WTC11 (cell line): ENCODE data around the gene ADAMTS5. TPM values are rescaled to one million over a fixed set of nuclear protein-coding genes. Genes with fewer than 3 reads are reported as not detected.

Experiments used
- ATAC-seq: fragments of 200-7000 bp; cut with Tn5 transposase; 2 replicates; pipeline ENCODE4 v1.10.0; 2021; ENCODE audit warnings: mild to moderate bottlenecking, moderate library complexity
- CTCF ChIA-PET: fragments of 300-600 bp; sonication (Branson Sonifier 250); formaldehyde crosslinking; loops from one replicate; lab custom pipeline; 2021; ENCODE audit warnings: antibody characterized with exemption; lab: Charles Lee
- POLR2A ChIA-PET: fragments of 350-600 bp; sonication (Branson Sonifier 250); formaldehyde crosslinking; loops from one replicate; lab custom pipeline; 2021; ENCODE audit warnings: antibody characterized with exemption; lab: Charles Lee
- DNase-seq: peaks from one replicate; pipeline ENCODE4 v3.0.0; 2021; ENCODE audit warnings: low spot score
- H3K27ac Mint-ChIP-seq: 2 replicates; pipeline ENCODE4 v1.8.0; 2021; ENCODE audit warnings: mixed read lengths
- H3K27me3 Mint-ChIP-seq: 2 replicates; pipeline ENCODE4 v1.8.0; 2021; ENCODE audit warnings: low read depth, mild to moderate bottlenecking, moderate library complexity, mixed read lengths
- H3K36me3 Mint-ChIP-seq: 2 replicates; pipeline ENCODE4 v1.8.0; 2021; ENCODE audit warnings: mixed read lengths
- H3K4me1 Mint-ChIP-seq: 2 replicates; pipeline ENCODE4 v1.8.0; 2022; ENCODE audit warnings: mixed read lengths
- H3K4me3 Mint-ChIP-seq: 2 replicates; pipeline ENCODE4 v1.8.0; 2021; ENCODE audit warnings: mild to moderate bottlenecking, moderate library complexity, mixed read lengths
- H3K9me3 Mint-ChIP-seq: 2 replicates; pipeline ENCODE4 v1.8.0; 2021; ENCODE audit warnings: mixed read lengths
- ARID4B ChIP-seq: sonication (generic); formaldehyde crosslinking; IDR thresholded peaks from 2 replicates; pipeline ENCODE4 v1.8.0; 2023; ENCODE audit warnings: missing genetic modification reagents, mild to moderate bottlenecking, borderline replicate concordance
- E2F1 ChIP-seq: sonication (generic); formaldehyde crosslinking; IDR thresholded peaks from 2 replicates; pipeline ENCODE4 v1.8.0; 2022; ENCODE audit warnings: mild to moderate bottlenecking, missing genetic modification reagents
- E2F5 ChIP-seq: sonication (generic); formaldehyde crosslinking; IDR thresholded peaks from 2 replicates; pipeline ENCODE4 v1.8.1; 2022; ENCODE audit warnings: mild to moderate bottlenecking, moderate library complexity, missing genetic modification reagents
- ELF4 ChIP-seq: sonication (generic); formaldehyde crosslinking; IDR thresholded peaks from 2 replicates; pipeline ENCODE4 v1.8.1; 2022; ENCODE audit warnings: low read depth, mild to moderate bottlenecking, moderate library complexity, missing genetic modification reagents
- FOXK1 ChIP-seq: sonication (generic); formaldehyde crosslinking; IDR thresholded peaks from 2 replicates; pipeline ENCODE4 v1.8.0; 2022; ENCODE audit warnings: mild to moderate bottlenecking, moderate library complexity, missing genetic modification reagents
- FOXP1 ChIP-seq: sonication (generic); formaldehyde crosslinking; IDR thresholded peaks from 2 replicates; pipeline ENCODE4 v1.8.0; 2022; ENCODE audit warnings: missing genetic modification reagents, mild to moderate bottlenecking, moderate library complexity, borderline replicate concordance
- FOXP4 ChIP-seq: sonication (generic); formaldehyde crosslinking; IDR thresholded peaks from 2 replicates; pipeline ENCODE4 v1.8.0; 2022; ENCODE audit warnings: mild to moderate bottlenecking, missing genetic modification reagents
- GRHL2 ChIP-seq: fragments of 250-450 bp; sonication (Bioruptor Pico); IDR thresholded peaks from 2 replicates; pipeline ENCODE4 v1.8.0; 2022; ENCODE audit warnings: mild to moderate bottlenecking, moderate library complexity; ENCODE audit not compliant: insufficient replicate concordance, severe bottlenecking
- JAZF1 ChIP-seq: fragments of 250-450 bp; sonication (Bioruptor Pico); IDR thresholded peaks from 2 replicates; pipeline ENCODE4 v1.9.0; 2021; ENCODE audit warnings: moderate library complexity, mild to moderate bottlenecking, inconsistent platforms
- MYBL2 ChIP-seq: sonication (generic); formaldehyde crosslinking; IDR thresholded peaks from 2 replicates; pipeline ENCODE4 v1.8.1; 2023; ENCODE audit warnings: mild to moderate bottlenecking, moderate library complexity, missing genetic modification reagents
- NR2C2 ChIP-seq: sonication (generic); formaldehyde crosslinking; IDR thresholded peaks from 2 replicates; pipeline ENCODE4 v1.8.0; 2022; ENCODE audit warnings: mild to moderate bottlenecking, missing genetic modification reagents
- PRDM15 ChIP-seq: sonication (generic); formaldehyde crosslinking; IDR thresholded peaks from 2 replicates; pipeline ENCODE4 v1.8.0; 2022; ENCODE audit warnings: missing genetic modification reagents
- PRRX2 ChIP-seq: fragments of 250-450 bp; sonication (Bioruptor Pico); IDR thresholded peaks from 2 replicates; pipeline ENCODE4 v1.8.0; 2021; ENCODE audit warnings: mild to moderate bottlenecking
- SMAD3 ChIP-seq: sonication (generic); formaldehyde crosslinking; IDR thresholded peaks from 2 replicates; pipeline ENCODE4 v1.8.0; 2022; ENCODE audit warnings: missing genetic modification reagents, mild to moderate bottlenecking, borderline replicate concordance
- ZBTB21 ChIP-seq: sonication (generic); formaldehyde crosslinking; IDR thresholded peaks from 2 replicates; pipeline ENCODE4 v1.8.1; 2023; ENCODE audit warnings: mild to moderate bottlenecking, missing genetic modification reagents, borderline replicate concordance
- ZMAT4 ChIP-seq: fragments of 250-450 bp; sonication (Bioruptor Pico); IDR thresholded peaks from 2 replicates; pipeline ENCODE4 v1.9.0; 2021; ENCODE audit warnings: mild to moderate bottlenecking
- ZNF219 ChIP-seq: sonication (generic); formaldehyde crosslinking; IDR thresholded peaks from 2 replicates; pipeline ENCODE4 v1.8.0; 2023; ENCODE audit warnings: missing genetic modification reagents, mild to moderate bottlenecking, borderline replicate concordance
- ZNF232 ChIP-seq: sonication (generic); formaldehyde crosslinking; IDR thresholded peaks from 2 replicates; pipeline ENCODE4 v1.8.0; 2022; ENCODE audit warnings: mild to moderate bottlenecking, missing genetic modification reagents
- ZNF281 ChIP-seq: sonication (generic); formaldehyde crosslinking; IDR thresholded peaks from 2 replicates; pipeline ENCODE4 v1.8.0; 2023; ENCODE audit warnings: mild to moderate bottlenecking, missing genetic modification reagents
- total RNA-seq: library from RNA; stranded (reverse); gene quantifications from 3 replicates; pipeline ENCODE4 v1.2.3, GENCODE V29; 2021

ADAMTS5 gene
- total RNA-seq, 1 experiment from 2014 or later: 1.6 TPM

- H3K4me1 Mint-ChIP-seq: peaks cover 41% of the 10 kb centered on the region
- no peaks in the 10 kb centered on the region for H3K9me3 Mint-ChIP-seq
- ATAC-seq: peak; percentile 59
- POLR2A ChIA-PET: interaction anchor here (1.2 kb wide), 1 partner anchor 121 kb away, joined by 6 read pairs; the partner anchor contains the start of gene ADAMTS1
- H3K36me3 Mint-ChIP-seq: no peaks in the 10 kb centered on the region
- CTCF ChIA-PET: interaction anchor here (0.6 to 1.5 kb wide), 16 partner anchors 9 to 736 kb away, joined by 3 to 12 read pairs (median 5); no protein-coding TSS in a partner anchor
- H3K27ac Mint-ChIP-seq: no peak overlapping the region
- H3K27me3 Mint-ChIP-seq: peaks cover 49% of the 10 kb centered on the region
- DNase-seq: peak; percentile 85
- H3K4me3 Mint-ChIP-seq: peak overlapping the region; percentile 87
- TF ChIP-seq JAZF1: no peak
- TF ChIP-seq E2F5 (CRISPR knock-in tag): peak; percentile 77
- TF ChIP-seq ZMAT4 (CRISPR knock-in tag): no peak
- TF ChIP-seq SMAD3 (CRISPR knock-in tag): peak; percentile 57; the same call in 1 of the 2 replicates
- TF ChIP-seq PRDM15 (CRISPR knock-in tag): peak; percentile 57
- TF ChIP-seq ARID4B (CRISPR knock-in tag): peak; percentile 95
- TF ChIP-seq NR2C2: peak; percentile 70
- TF ChIP-seq E2F1: peak; percentile 88; the same call in 1 of the 2 replicates
- peak; percentile 97 for TF ChIP-seq FOXP4 (CRISPR knock-in tag)
- peak; percentile 72; the same call in 1 of the 2 replicates for TF ChIP-seq PRRX2
- 0 out of 2 replicates have a peak, but pooled peaks have one; percentile 56 for TF ChIP-seq FOXK1 (CRISPR knock-in tag)
- no peak for TF ChIP-seq GRHL2 (CRISPR knock-in tag)
- TF ChIP-seq ZBTB21 (CRISPR knock-in tag): peak; percentile 84
- peak; percentile 80; the same call in 1 of the 2 replicates for TF ChIP-seq FOXP1 (CRISPR knock-in tag)
- peak; percentile 85; the same call in 1 of the 2 replicates for TF ChIP-seq ZNF219 (CRISPR knock-in tag)
- TF ChIP-seq ZNF281 (CRISPR knock-in tag): peak; percentile 89; the same call in 1 of the 2 replicates
- peak; percentile 90 for TF ChIP-seq ZNF232
- 0 out of 2 replicates have a peak, but pooled peaks have one; percentile 6 for TF ChIP-seq ELF4 (CRISPR knock-in tag)
- TF ChIP-seq MYBL2 (CRISPR knock-in tag): peak; percentile 61; the same call in 1 of the 2 replicates
Observed at GRCh38 chr21:26965040-26965906, 1.6 kb downstream of the ADAMTS5 start.
